Breast epithelium (tissue), 3 donors: ENCODE measurements around the gene AGAP9.

Experiments
- POLR2A ChIP-seq: fragments of 450-650 bp; IDR thresholded peaks from one replicate; pipeline ENCODE4 v1.6.1; 2016; ENCODE audit warnings: antibody characterized with exemption, mild to moderate bottlenecking, moderate library complexity
- POLR2AphosphoS5 ChIP-seq, 3 donors: sonication (generic); formaldehyde crosslinking; IDR thresholded peaks; one replicate each; pipeline ENCODE4 v1.6.1; 2017; ENCODE audit warnings: antibody characterized with exemption in 3 of 3

GRCh38 chr10:47456079-47456785 lies 67.2 kb downstream of the AGAP9 start:
- TF ChIP-seq POLR2AphosphoS5 (IDR thresholded peaks at IDR 0.05) (no peak), POLR2A (no peak)
